ENCODE data around the gene RASA1. TPM values are rescaled to one million over a fixed set of nuclear protein-coding genes. Genes with fewer than 3 reads are reported as not detected.
A peak's percentile ranks its signal among the peaks of the same experiment; 100 is the strongest.

Gene RASA1
- total RNA-seq (10 to 100 TPM; 20.9 to 30.7 (median 27.5) TPM), polyA plus RNA-seq (1 to 10 TPM; 5.9 to 6.6 TPM), total RNA-seq (66.4 reads per million, percentile 77 among the genes with 10 or more reads in this experiment)

GRCh38 chr5:87267574-87268125, at the start of gene RASA1:
Gene RASA1 (plus strand): TSS chr5:87267883. CDS start chr5:87268452, 569 bp downstream.
- peak within 1 kb of the TSS; percentile 95 for H3K4me3 ChIP-seq (ENCODE audit: low read length)
- H3K9me3 ChIP-seq (ENCODE audit: control insufficient read depth in 2 of 3, low read length in 3 of 3), result no peaks in the 10 kb centered on the region
- DNase-seq (peak in 3 of 9 donors; percentile 51 to 90 (median 76)), ATAC-seq (peak; percentile 75)
- ChIA-PET POLR2A (interaction anchor here (0.7 to 3.4 kb wide), 6 partner anchors 16 to 145 kb away, joined by 3 to 18 read pairs (median 5); partner anchors contain the start of gene CCNH), CTCF (interaction anchor here (1.1 kb wide), 1 partner anchor 146 kb away, joined by 7 read pairs; no protein-coding TSS in a partner anchor)
- Mint-ChIP-seq H3K27ac (peak within 1 kb of the TSS; percentile 84 to 96 (median 91)), H3K27me3 (peaks cover 0 to 7% (median 0%) of the 10 kb centered on the region in 5 donors), H3K36me3 (peaks cover 0 to 5% (median 0%) of the 10 kb centered on the region in 5 donors), H3K4me1 (peaks cover 11 to 47% (median 35%) of the 10 kb centered on the region in 7 donors), H3K4me3 (peak within 1 kb of the TSS; percentile 86 to 100 (median 98)), H3K9me3 (peaks cover 0 to 4% (median 0%) of the 10 kb centered on the region in 11 donors)
- peak within 1 kb of the TSS; percentile 81 for H3K27ac ChIP-seq (ENCODE audit: low read depth, low read length)
- peaks cover 0 to 13% (median 0%) of the 10 kb centered on the region in 3 experiments for H3K36me3 ChIP-seq (ENCODE audit: control insufficient read depth in 2 of 3, insufficient read depth in 3 of 3, low read length in 3 of 3)
- intact Hi-C loops (cut with micrococcal nuclease), result loop anchor here (1.0 to 5.0 kb wide), 11 partner anchors 15 to 651 kb away; partner anchors contain the start of genes CCNH (in 2 of the 2) and COX7C (in 2 of the 2)
- H3K27me3 ChIP-seq (ENCODE audit: control insufficient read depth in 2 of 2, insufficient read depth in 2 of 2, low read length in 2 of 2), result no peaks in the 10 kb centered on the region
- H3K4me1 ChIP-seq (ENCODE audit: control insufficient read depth in 2 of 2, insufficient read depth in 2 of 2, low read length in 2 of 2), result peaks cover 13 to 14% of the 10 kb centered on the region in 2 donors

- no peaks in the 10 kb centered on the region for H3K9me3 Mint-ChIP-seq
- ATAC-seq (no peak), DNase-seq (no peak)
- intact Hi-C loops (cut with micrococcal nuclease), result no loop called here
- no peaks in the 10 kb centered on the region for H3K27me3 ChIP-seq (ENCODE audit: control insufficient read depth in 2 of 2, insufficient read depth in 2 of 2, low read length in 2 of 2)
- H3K4me1 Mint-ChIP-seq, result peaks cover 0 to 6% (median 0%) of the 10 kb centered on the region in 7 donors
- no peaks in the 10 kb centered on the region for H3K36me3 ChIP-seq (ENCODE audit: control insufficient read depth in 2 of 3, insufficient read depth in 3 of 3, low read length in 3 of 3)
- CTCF ChIA-PET, result interaction anchor here (0.8 kb wide), 1 partner anchor 218 kb away, joined by 3 read pairs; no protein-coding TSS in a partner anchor
- H3K4me1 ChIP-seq (ENCODE audit: control insufficient read depth in 2 of 2, insufficient read depth in 2 of 2, low read length in 2 of 2), result no peaks in the 10 kb centered on the region
- H3K4me3 ChIP-seq (ENCODE audit: low read length), result no peak overlapping the region
- H3K9me3 ChIP-seq (ENCODE audit: control insufficient read depth in 2 of 3, low read length in 3 of 3), result no peaks in the 10 kb centered on the region
- POLR2A ChIA-PET, result no interaction called here
- peaks cover 0 to 3% (median 0%) of the 10 kb centered on the region in 5 donors for H3K27me3 Mint-ChIP-seq
- no peak overlapping the region for H3K27ac ChIP-seq (ENCODE audit: low read depth, low read length)
- no peak overlapping the region for H3K27ac Mint-ChIP-seq
- H3K36me3 Mint-ChIP-seq, result no peaks in the 10 kb centered on the region
- H3K4me3 Mint-ChIP-seq, result no peak overlapping the region
These were observed 37.9 kb upstream of the RASA1 start for GRCh38 chr5:87229780-87230179.

GRCh38 chr5:87231037-87231808, 36.5 kb upstream of the RASA1 start:
- no peak overlapping the region for H3K27ac Mint-ChIP-seq
- H3K36me3 ChIP-seq (ENCODE audit: control insufficient read depth in 2 of 3, insufficient read depth in 3 of 3, low read length in 3 of 3), result no peaks in the 10 kb centered on the region
- no peak overlapping the region for H3K4me3 ChIP-seq (ENCODE audit: low read length)
- no peaks in the 10 kb centered on the region for H3K36me3 Mint-ChIP-seq
- no peaks in the 10 kb centered on the region for H3K4me1 ChIP-seq (ENCODE audit: control insufficient read depth in 2 of 2, insufficient read depth in 2 of 2, low read length in 2 of 2)
- H3K27ac ChIP-seq (ENCODE audit: low read depth, low read length), result no peak overlapping the region
- CTCF ChIA-PET, result interaction anchor here (0.6 kb wide), 1 partner anchor 1030 kb away, joined by 3 read pairs; no protein-coding TSS in a partner anchor
- ATAC-seq, result no peak
- H3K27me3 Mint-ChIP-seq, result peaks cover 0 to 6% (median 0%) of the 10 kb centered on the region in 5 donors
- peak in 2 of 9 donors; percentile 5 to 21 for DNase-seq
- H3K9me3 ChIP-seq (ENCODE audit: control insufficient read depth in 2 of 3, low read length in 3 of 3), result no peaks in the 10 kb centered on the region
- no peaks in the 10 kb centered on the region for H3K9me3 Mint-ChIP-seq
- no peaks in the 10 kb centered on the region for H3K27me3 ChIP-seq (ENCODE audit: control insufficient read depth in 2 of 2, insufficient read depth in 2 of 2, low read length in 2 of 2)
- intact Hi-C loops (cut with micrococcal nuclease), result no loop called here
- POLR2A ChIA-PET, result no interaction called here
- H3K4me3 Mint-ChIP-seq, result no peak overlapping the region
- H3K4me1 Mint-ChIP-seq, result peaks cover 0 to 6% (median 0%) of the 10 kb centered on the region in 7 donors

- ChIA-PET POLR2A (no interaction called here), CTCF (no interaction called here)
- no peak overlapping the region for H3K4me3 Mint-ChIP-seq
- no peaks in the 10 kb centered on the region for H3K36me3 ChIP-seq (ENCODE audit: control insufficient read depth in 2 of 3, insufficient read depth in 3 of 3, low read length in 3 of 3)
- intact Hi-C loops (cut with micrococcal nuclease), result no loop called here
- H3K36me3 Mint-ChIP-seq, result no peaks in the 10 kb centered on the region
- H3K4me1 ChIP-seq (ENCODE audit: control insufficient read depth in 2 of 2, insufficient read depth in 2 of 2, low read length in 2 of 2), result no peaks in the 10 kb centered on the region
- ATAC-seq, result no peak
- H3K27ac Mint-ChIP-seq, result no peak overlapping the region
- no peaks in the 10 kb centered on the region for H3K9me3 Mint-ChIP-seq
- peaks cover 0 to 6% (median 0%) of the 10 kb centered on the region in 7 donors for H3K4me1 Mint-ChIP-seq
- no peaks in the 10 kb centered on the region for H3K27me3 ChIP-seq (ENCODE audit: control insufficient read depth in 2 of 2, insufficient read depth in 2 of 2, low read length in 2 of 2)
- H3K9me3 ChIP-seq (ENCODE audit: control insufficient read depth in 2 of 3, low read length in 3 of 3), result no peaks in the 10 kb centered on the region
- no peak for DNase-seq
- no peak overlapping the region for H3K4me3 ChIP-seq (ENCODE audit: low read length)
- peaks cover 0 to 10% (median 0%) of the 10 kb centered on the region in 5 donors for H3K27me3 Mint-ChIP-seq
- H3K27ac ChIP-seq (ENCODE audit: low read depth, low read length), result no peak overlapping the region
These were observed 34.5 kb upstream of the RASA1 start for GRCh38 chr5:87233143-87233542.

- POLR2A ChIA-PET, result no interaction called here
- no peaks in the 10 kb centered on the region for H3K36me3 ChIP-seq (ENCODE audit: control insufficient read depth in 2 of 3, insufficient read depth in 3 of 3, low read length in 3 of 3)
- ATAC-seq (no peak), DNase-seq (no peak)
- Mint-ChIP-seq H3K27ac (no peak overlapping the region), H3K4me3 (no peak overlapping the region), H3K9me3 (no peaks in the 10 kb centered on the region), H3K27me3 (peaks cover 0 to 12% (median 0%) of the 10 kb centered on the region in 5 donors), H3K4me1 (peaks cover 0 to 4% (median 0%) of the 10 kb centered on the region in 7 donors), H3K36me3 (peaks cover 0 to 2% (median 0%) of the 10 kb centered on the region in 5 donors)
- H3K27me3 ChIP-seq (ENCODE audit: control insufficient read depth in 2 of 2, insufficient read depth in 2 of 2, low read length in 2 of 2), result no peaks in the 10 kb centered on the region
- H3K4me3 ChIP-seq (ENCODE audit: low read length), result no peak overlapping the region
- CTCF ChIA-PET, result no interaction called here
- intact Hi-C loops (cut with micrococcal nuclease), result loop anchor here in 1 of 2 donors (5.0 kb wide), 1 partner anchor 54 kb away; no protein-coding TSS in a partner anchor
- no peak overlapping the region for H3K27ac ChIP-seq (ENCODE audit: low read depth, low read length)
- H3K9me3 ChIP-seq (ENCODE audit: control insufficient read depth in 2 of 3, low read length in 3 of 3), result no peaks in the 10 kb centered on the region
- no peaks in the 10 kb centered on the region for H3K4me1 ChIP-seq (ENCODE audit: control insufficient read depth in 2 of 2, insufficient read depth in 2 of 2, low read length in 2 of 2)
These were observed 26.1 kb upstream of the RASA1 start for GRCh38 chr5:87241555-87241954.

- Histone ChIP-seq H3K9me3 (ENCODE audit: control insufficient read depth in 2 of 3, low read length in 3 of 3) (no peaks in the 10 kb centered on the region), H3K36me3 (ENCODE audit: control insufficient read depth in 2 of 3, insufficient read depth in 3 of 3, low read length in 3 of 3) (no peaks in the 10 kb centered on the region), H3K4me3 (ENCODE audit: low read length) (no peak overlapping the region), H3K27me3 (ENCODE audit: control insufficient read depth in 2 of 2, insufficient read depth in 2 of 2, low read length in 2 of 2) (no peaks in the 10 kb centered on the region), H3K27ac (ENCODE audit: low read depth, low read length) (no peak overlapping the region), H3K4me1 (ENCODE audit: control insufficient read depth in 2 of 2, insufficient read depth in 2 of 2, low read length in 2 of 2) (no peaks in the 10 kb centered on the region)
- DNase-seq (no peak), ATAC-seq (no peak)
- Mint-ChIP-seq H3K9me3 (no peaks in the 10 kb centered on the region), H3K4me1 (peaks cover 0 to 4% (median 0%) of the 10 kb centered on the region in 7 donors), H3K27me3 (peaks cover 0 to 15% (median 0%) of the 10 kb centered on the region in 5 donors), H3K27ac (peak overlapping the region in 1 of 9 donors; percentile 5), H3K36me3 (peaks cover 0 to 2% (median 0%) of the 10 kb centered on the region in 5 donors), H3K4me3 (no peak overlapping the region)
- ChIA-PET POLR2A (no interaction called here), CTCF (no interaction called here)
- intact Hi-C loops (cut with micrococcal nuclease), result loop anchor here in 1 of 2 donors (5.0 kb wide), 1 partner anchor 55 kb away; no protein-coding TSS in a partner anchor
These were observed 25.4 kb upstream of the RASA1 start for GRCh38 chr5:87242242-87242641.
